HepG2 (cell line): ENCODE results near the gene MYCBPAP. TPM values are rescaled to one million over a fixed set of nuclear protein-coding genes. Genes with fewer than 3 reads are reported as not detected.
A peak's percentile ranks its signal among the peaks of the same experiment; 100 is the strongest.

Experiments used
- ETV5 ChIP-seq: IDR thresholded peaks from 2 replicates; pipeline ENCODE4 v1.6.1; 2018; ENCODE audit warnings: missing biosample characterization, missing genetic modification reagents, inconsistent platforms, borderline replicate concordance
- ETV6 ChIP-seq: sonication (generic); formaldehyde crosslinking; conservative IDR thresholded peaks from 2 replicates; pipeline ENCODE4 v1.4.0; 2020; ENCODE audit warnings: missing genetic modification reagents
- FOSL2 ChIP-seq: sonication (generic); formaldehyde crosslinking; IDR thresholded peaks from 2 replicates; pipeline ENCODE4 v1.4.0; 2020; ENCODE audit warnings: missing genetic modification reagents
- GATAD2A ChIP-seq: IDR thresholded peaks from 2 replicates; pipeline ENCODE4 v1.6.1; 2016
- HNRNPLL ChIP-seq: fragments of 200-400 bp; formaldehyde crosslinking; IDR thresholded peaks from 2 replicates; pipeline ENCODE4 v1.6.1; 2017; ENCODE audit warnings: mild to moderate bottlenecking, low read depth, low read length; ENCODE audit not compliant: poor library complexity, severe bottlenecking
- KMT2A ChIP-seq: sonication (generic); formaldehyde crosslinking; IDR thresholded peaks from 2 replicates; pipeline ENCODE4 v1.4.0; 2020; ENCODE audit warnings: missing genetic modification reagents
- MLXIP ChIP-seq: sonication (generic); formaldehyde crosslinking; IDR thresholded peaks from 2 replicates; pipeline ENCODE4 v1.9.0; 2021; ENCODE audit warnings: missing genetic modification reagents, borderline replicate concordance
- MYPOP ChIP-seq: sonication (generic); formaldehyde crosslinking; IDR thresholded peaks from 2 replicates; pipeline ENCODE4 v1.8.1; 2023; ENCODE audit warnings: mild to moderate bottlenecking, moderate library complexity, missing genetic modification reagents
- NFYC ChIP-seq: IDR thresholded peaks from 2 replicates; pipeline ENCODE4 v1.6.1; 2016; ENCODE audit warnings: missing genetic modification reagents, missing compliant biosample characterization
- PRDM15 ChIP-seq: sonication (generic); formaldehyde crosslinking; IDR thresholded peaks from 2 replicates; pipeline ENCODE4 v1.4.0; 2020; ENCODE audit warnings: missing genetic modification reagents
- PTBP1 ChIP-seq: fragments of 200-400 bp; formaldehyde crosslinking; IDR thresholded peaks from 2 replicates; pipeline ENCODE4 v1.6.1; 2018; ENCODE audit warnings: low read length, low read depth; ENCODE audit not compliant: poor library complexity, severe bottlenecking
- SIN3A ChIP-seq: IDR thresholded peaks from 2 replicates; pipeline ENCODE4 v1.6.1; 2011; ENCODE audit warnings: low read depth, mild to moderate bottlenecking, control low read depth, low read length, borderline replicate concordance
- TCF7 ChIP-seq: sonication (generic); IDR thresholded peaks from 2 replicates; pipeline ENCODE4 v1.6.1; 2016; ENCODE audit warnings: antibody characterized with exemption, low read depth
- TRIM22 ChIP-seq: fragments of 450-650 bp; IDR thresholded peaks from 2 replicates; pipeline ENCODE4 v1.6.1; 2017
- XBP1 ChIP-seq: sonication (generic); formaldehyde crosslinking; IDR thresholded peaks from 2 replicates; pipeline ENCODE4 v1.5.0; 2020; ENCODE audit warnings: missing genetic modification reagents
- ZC3H13 ChIP-seq: sonication (generic); formaldehyde crosslinking; IDR thresholded peaks from 2 replicates; pipeline ENCODE4 v1.8.1; 2023; ENCODE audit warnings: mild to moderate bottlenecking, missing genetic modification reagents, moderate library complexity
- ZNF263 ChIP-seq: sonication (generic); formaldehyde crosslinking; IDR thresholded peaks from 2 replicates; pipeline ENCODE4 v1.4.0; 2020; ENCODE audit warnings: missing genetic modification reagents
- ZNF274 ChIP-seq: sonication (generic); formaldehyde crosslinking; IDR thresholded peaks from 2 replicates; pipeline ENCODE4 v1.5.1; 2020; ENCODE audit warnings: mild to moderate bottlenecking, missing genetic modification reagents
- ZNF768 ChIP-seq: sonication (generic); formaldehyde crosslinking; IDR thresholded peaks from 2 replicates; pipeline ENCODE4 v1.4.0; 2020; ENCODE audit warnings: missing genetic modification reagents
- ZNF776 ChIP-seq: sonication (generic); formaldehyde crosslinking; IDR thresholded peaks from 2 replicates; pipeline ENCODE4 v1.4.0; 2020; ENCODE audit warnings: mild to moderate bottlenecking, missing genetic modification reagents
- polyA plus RNA-seq, 8 experiments: library from polyadenylated mRNA; depleted of rRNA in 3 of 8; stranded (reverse) in 7 of 8; unstranded in 1 of 8; fragments of >200 nt; fragmentation: Illumina TruSeq in 4 of 8; extraction: Trizol in 4 of 8; gene quantifications; 2 replicates each; pipeline versions ENCODE4 v1.2.1 to v1.2.3, GENCODE V29; 2011 to 2016; ENCODE audit warnings: low read depth in 4 of 8, missing spikeins in 1 of 8, mixed read lengths in 1 of 8; ENCODE audit not compliant: insufficient read depth in 1 of 8
- total RNA-seq, 5 experiments: library from RNA; depleted of rRNA; stranded (reverse); fragments of >200 nt; fragmentation: Illumina TruSeq; extraction: Trizol; gene quantifications; 2 replicates each; pipeline ENCODE4 v1.2.3, GENCODE V29; 2016; ENCODE audit warnings: low read depth in 1 of 5

MYCBPAP gene
- total and polyA plus RNA-seq, 2 of the 13 experiments (the other 11 are each of a cell fraction or from before 2014, with no cell fraction given): 0.22 to 0.24 TPM

GRCh38 chr17:50517504-50518383 is 9.5 kb downstream of the MYCBPAP start (continued):
- TF ChIP-seq FOSL2 (CRISPR knock-in tag) (peak; percentile 26; the same call in 1 of the 2 replicates), KMT2A (CRISPR knock-in tag) (0 out of 2 replicates have a peak, but pooled peaks have one; percentile 9), XBP1 (CRISPR knock-in tag) (no peak), TCF7 (no peak), PRDM15 (CRISPR knock-in tag) (no peak), GATAD2A (CRISPR knock-in tag) (no peak; the same call in none of the 2 replicates), ZC3H13 (no peak), ZNF768 (CRISPR knock-in tag) (no peak), ZNF274 (CRISPR knock-in tag) (no peak), HNRNPLL (no peak), SIN3A (no peak), ZNF776 (CRISPR knock-in tag) (peak; percentile 74; the same call in 1 of the 2 replicates), MYPOP (no peak), TRIM22 (no peak), MLXIP (CRISPR knock-in tag) (no peak), NFYC (peak; percentile 74), ETV5 (CRISPR knock-in tag) (no peak), ZNF263 (CRISPR knock-in tag) (no peak), ETV6 (CRISPR knock-in tag) (no peak), PTBP1 (no peak)
